ENCODE data around the gene LYPD4.

- TF ChIP-seq GATA3 (IDR thresholded peaks at IDR 0.05; ENCODE audit: low read depth, low read length) (no peak), GATA2 (IDR thresholded peaks at IDR 0.05; ENCODE audit: low read depth, low read length) (no peak)
These were observed 18.9 kb upstream of the LYPD4 start for GRCh38 chr19:41863209-41863931.

Data from SH-SY5Y (cell line).